ENCODE results near the gene GARS1.

- TF ChIP-seq, protein P1, sequence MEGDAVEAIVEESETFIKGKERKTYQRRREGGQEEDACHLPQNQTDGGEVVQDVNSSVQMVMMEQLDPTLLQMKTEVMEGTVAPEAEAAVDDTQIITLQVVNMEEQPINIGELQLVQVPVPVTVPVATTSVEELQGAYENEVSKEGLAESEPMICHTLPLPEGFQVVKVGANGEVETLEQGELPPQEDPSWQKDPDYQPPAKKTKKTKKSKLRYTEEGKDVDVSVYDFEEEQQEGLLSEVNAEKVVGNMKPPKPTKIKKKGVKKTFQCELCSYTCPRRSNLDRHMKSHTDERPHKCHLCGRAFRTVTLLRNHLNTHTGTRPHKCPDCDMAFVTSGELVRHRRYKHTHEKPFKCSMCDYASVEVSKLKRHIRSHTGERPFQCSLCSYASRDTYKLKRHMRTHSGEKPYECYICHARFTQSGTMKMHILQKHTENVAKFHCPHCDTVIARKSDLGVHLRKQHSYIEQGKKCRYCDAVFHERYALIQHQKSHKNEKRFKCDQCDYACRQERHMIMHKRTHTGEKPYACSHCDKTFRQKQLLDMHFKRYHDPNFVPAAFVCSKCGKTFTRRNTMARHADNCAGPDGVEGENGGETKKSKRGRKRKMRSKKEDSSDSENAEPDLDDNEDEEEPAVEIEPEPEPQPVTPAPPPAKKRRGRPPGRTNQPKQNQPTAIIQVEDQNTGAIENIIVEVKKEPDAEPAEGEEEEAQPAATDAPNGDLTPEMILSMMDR (conservative IDR thresholded peaks at IDR 0.05), result no peak
- no peak for TF ChIP-seq EZH2 (IDR thresholded peaks at IDR 0.05; ENCODE audit: low read depth)
Measured at GRCh38 chr7:30575910-30576309, 18.8 kb upstream of the GARS1 start.
